GM18511 (cell line): ENCODE data around the gene PCED1B.
"Not testable (repeated sequence)": the region's sequence is repeated elsewhere in the genome, so short reads cannot be mapped to it uniquely, and the experiment has no call there.

Experiments used
- ATAC-seq: cut with Tn5 transposase; IDR thresholded peaks from one replicate; pipeline ENCODE4 v1.9.1; 2021; ENCODE audit warnings: mild to moderate bottlenecking, moderate library complexity; ENCODE audit not compliant: unreplicated experiment

Gene PCED1B

DNA sequence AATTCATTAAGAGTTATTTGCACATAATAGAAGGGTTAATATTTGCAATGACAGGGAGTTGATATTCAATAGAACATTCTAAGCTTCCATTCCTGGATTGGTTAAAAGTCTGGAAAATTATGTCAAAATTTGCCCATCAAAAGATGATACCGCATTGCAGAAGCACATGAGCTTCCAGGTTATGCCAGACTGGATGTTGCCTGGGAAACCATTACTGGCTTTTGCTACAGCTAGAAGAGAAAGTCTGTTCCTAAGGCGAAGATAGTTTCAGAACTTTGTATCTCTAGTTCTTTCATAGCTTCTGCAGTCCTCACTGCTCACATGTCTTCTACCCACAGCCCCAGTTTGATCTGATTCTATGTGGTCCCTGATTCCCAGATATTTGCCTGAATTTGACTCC lies 122.8 kb downstream of the PCED1B start:
- ATAC-seq = no peak

DNA sequence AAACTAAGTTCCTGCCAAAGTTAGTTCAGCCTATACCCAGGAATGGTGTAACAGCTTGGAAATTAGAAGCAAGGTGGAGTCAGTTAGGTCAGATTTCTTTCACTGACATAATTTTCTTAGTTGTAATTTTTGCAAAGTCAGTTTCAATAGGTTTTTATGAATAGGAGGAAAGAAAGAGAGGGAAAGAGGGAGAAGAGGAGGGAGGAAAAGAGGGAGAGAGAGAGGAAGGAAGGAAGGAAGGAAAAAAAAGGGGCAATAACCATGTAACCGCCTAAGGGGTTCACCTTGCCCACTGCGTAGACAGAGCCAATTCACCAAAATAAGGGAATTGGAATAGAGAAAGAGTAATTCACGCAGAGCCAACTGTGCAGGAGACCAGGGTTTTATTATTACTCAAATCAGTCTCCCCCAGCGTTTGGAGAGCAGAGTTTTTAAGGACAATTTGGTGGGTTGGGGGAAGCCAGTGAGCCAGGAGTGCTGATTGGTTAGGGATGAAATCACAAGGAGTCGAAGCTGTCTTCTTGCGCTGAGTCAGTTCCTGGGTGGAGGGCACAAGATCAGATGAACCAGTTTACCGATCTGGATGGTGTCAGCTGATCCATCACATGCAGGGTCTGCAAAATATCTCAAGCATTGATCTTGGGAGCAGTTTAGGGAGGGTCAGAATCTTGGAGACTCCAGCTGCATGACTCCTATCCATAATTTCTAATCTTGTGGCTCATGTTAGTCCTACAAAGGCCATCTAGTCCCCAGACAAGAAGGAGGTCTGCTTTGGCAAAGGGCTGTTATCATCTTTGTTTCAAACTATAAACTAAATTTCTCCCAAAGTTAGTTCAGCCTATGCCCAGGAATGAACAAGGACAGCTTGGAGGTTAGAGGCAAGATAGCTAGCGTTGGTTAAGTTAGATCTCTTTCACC lies 126.4 kb downstream of the PCED1B start:
- ATAC-seq = no peak

GRCh38 chr12:47206450-47207339 lies 127.3 kb downstream of the PCED1B start:
- peak; percentile 3 for ATAC-seq

DNA sequence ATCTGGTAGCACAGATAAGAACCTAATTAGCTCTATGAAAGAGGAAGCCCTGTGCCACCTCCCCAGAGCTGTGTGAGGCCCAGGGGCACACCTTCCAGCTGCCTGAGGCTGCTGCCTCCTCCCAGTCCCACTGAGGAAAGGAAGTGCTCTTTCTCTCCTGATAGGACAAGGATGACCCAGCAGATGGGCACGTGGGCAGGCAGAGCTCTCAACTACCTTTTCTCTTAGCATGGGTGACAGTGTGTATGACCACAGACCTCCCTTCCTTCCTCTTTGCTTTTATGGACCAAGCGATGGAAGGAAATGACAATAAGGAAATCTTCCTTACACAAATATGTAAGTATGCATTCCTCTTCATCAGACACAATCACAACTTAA lies 127.9 kb downstream of the PCED1B start:
- peak; percentile 80 for ATAC-seq

GRCh38 chr12:47207829-47208248 lies 128.4 kb downstream of the PCED1B start:
- ATAC-seq = peak; percentile 84

DNA sequence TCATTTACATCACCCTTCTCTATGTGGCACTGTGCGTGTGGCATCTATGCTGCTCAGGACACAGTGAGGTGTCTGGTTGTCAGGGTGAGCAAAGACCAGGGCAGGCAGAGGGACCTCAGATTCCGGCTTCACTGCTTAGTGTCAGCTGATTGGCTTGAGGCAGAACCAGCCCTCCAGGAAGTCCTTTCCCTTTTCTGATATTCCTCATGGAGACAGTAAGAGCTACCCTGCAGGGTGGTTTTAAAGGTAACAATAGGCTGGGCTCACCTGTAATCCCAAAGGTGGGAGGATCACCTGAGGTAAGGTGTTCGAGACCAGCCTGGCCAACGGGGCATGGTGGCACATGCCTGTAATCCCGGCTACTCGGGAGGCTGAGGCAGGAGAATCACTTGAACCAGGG lies 129.6 kb downstream of the PCED1B start:
- ATAC-seq = no peak

DNA sequence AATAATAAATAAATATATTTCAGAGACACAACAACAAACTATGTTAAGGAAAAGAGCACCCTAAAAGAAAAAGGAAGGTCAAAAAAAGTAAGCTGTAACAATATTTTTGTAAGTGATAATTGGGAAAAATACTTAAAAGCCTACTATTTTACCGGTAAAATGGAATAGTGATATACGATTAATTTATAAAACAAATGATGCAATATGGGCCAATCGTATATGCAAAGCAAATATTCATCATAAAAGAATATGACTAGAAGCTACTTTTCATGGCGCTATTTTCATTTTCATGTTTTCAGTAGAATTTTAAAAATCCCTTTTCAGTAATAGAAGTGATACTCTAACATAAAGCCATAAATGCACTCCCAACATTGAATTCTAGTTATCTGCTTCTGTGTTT lies 131.4 kb downstream of the PCED1B start:
- no peak for ATAC-seq

- ATAC-seq = no peak
Observed at GRCh38 chr12:47212701-47213039, 133.2 kb downstream of the PCED1B start.

- no peak for ATAC-seq
Observed at GRCh38 chr12:47213396-47213795, 134.0 kb downstream of the PCED1B start.

DNA sequence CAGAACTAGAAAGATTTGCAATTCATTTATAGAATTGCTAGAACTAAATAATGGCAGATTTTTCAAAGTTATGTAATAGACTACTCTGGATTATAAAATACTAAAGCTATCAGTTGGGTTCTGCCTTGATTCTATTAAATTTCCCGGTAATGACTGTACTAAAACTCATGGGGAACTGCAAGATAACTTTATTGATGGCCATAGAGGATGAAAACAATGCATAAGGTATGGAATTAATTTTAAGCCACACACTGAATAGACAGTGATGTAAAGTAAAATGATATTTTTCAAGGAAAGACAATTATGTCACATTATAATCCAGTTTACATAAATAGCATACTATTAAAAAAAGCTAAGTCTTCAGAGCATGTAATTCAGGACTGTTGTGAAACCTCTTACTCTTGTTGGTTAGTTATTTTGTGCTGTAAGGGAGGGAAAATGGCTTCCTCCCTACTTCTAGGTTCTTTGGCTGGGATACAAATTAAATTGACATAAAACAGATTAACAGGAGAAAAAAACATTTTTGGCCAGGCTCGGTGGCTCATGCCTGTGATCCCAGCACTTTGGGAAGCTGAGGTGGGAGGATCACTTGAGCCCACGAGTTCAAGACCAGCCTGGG lies 134.7 kb downstream of the PCED1B start:
- ATAC-seq = no peak

- ATAC-seq = no peak
Observed at GRCh38 chr12:47214771-47215170, 135.3 kb downstream of the PCED1B start.

DNA sequence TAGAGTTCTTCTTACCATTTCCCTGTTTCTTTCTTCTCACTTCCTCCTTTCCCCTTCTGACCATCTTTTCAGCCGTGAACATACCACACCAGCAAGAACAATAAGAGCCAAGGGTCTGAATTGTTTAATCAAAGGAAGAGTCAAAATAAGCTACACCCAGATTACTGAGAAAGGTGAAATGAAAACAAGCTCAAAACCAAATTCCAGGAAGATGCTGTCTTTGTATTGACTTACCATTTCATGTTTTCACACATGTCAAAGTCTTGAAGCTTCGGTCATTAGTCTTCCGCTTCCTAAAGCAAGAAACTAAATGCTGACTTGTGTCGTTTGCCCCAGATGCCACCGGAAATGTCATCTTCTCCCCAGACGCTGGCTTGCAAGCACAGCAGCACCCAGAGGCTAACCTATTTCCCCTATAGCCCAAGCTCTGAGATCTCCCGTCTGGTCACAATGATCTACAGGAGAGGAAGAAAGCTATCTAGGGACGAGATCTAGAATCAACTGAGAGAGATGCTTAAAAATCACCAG lies 136.8 kb downstream of the PCED1B start:
- ATAC-seq = peak; percentile 66

DNA sequence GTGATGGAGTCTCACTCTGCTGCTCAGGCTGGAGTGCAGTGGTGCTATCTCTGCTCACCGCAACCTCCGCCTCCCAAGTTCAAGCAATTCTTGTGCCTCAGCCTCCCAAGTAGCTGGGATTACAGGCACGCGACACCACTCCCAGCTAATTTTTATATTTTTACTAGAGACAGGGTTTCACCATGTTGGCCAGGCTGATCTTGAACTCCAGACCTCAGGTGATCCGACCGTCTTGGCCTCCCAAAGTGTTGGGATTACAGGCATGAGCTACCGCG lies 138.1 kb downstream of the PCED1B start:
- not testable (repeated sequence) for ATAC-seq

GRCh38 chr12:47218191-47218654 lies 138.8 kb downstream of the PCED1B start:
- ATAC-seq = peak; percentile 24

GRCh38 chr12:47219243-47219642 lies 139.8 kb downstream of the PCED1B start:
- ATAC-seq = no peak

- no peak for ATAC-seq
Observed at GRCh38 chr12:47221256-47222023, 142.0 kb downstream of the PCED1B start.

DNA sequence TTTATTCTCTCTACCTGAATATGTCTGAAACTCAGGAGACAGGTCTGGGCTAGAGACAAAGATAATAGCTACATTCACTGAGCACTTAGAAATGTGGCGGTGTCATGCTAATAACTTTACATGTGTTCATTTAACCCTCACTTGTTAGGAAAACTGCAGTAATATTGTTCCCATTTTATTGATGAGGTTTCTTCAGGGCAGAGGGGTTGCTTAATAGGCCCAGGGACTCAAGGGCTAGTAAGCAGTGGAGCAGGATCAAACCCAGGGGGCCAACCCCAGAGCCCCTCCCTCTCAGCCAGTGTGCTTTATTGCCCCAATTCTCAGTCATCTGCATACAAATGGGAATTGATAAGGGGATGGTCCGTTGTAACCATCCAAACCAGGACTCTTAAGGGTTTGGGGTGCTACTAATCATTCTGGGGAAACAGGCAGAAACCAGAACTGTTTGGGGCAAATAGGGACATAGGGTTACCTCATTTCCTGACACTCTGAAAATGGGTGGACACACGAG lies 143.2 kb downstream of the PCED1B start:
- no peak for ATAC-seq

GRCh38 chr12:47223031-47223847 lies 143.8 kb downstream of the PCED1B start:
- no peak for ATAC-seq

DNA sequence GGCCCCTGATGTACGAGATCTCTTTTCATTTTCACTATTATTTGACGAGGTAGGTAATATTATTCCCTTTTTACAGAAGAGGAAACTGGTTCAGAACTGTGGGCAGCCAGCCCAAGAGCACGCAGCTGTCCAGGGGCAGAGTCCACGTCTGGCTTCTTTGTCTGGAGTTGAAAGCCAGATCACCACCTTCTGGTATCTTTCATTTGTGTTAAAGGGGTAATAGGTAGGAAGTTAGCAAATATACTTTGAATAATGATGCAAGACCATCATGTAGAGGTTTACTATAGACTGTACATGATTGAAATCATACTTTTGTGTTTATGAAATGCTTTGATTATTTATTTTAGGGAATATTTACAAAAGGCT lies 144.4 kb downstream of the PCED1B start:
- ATAC-seq = no peak
